KBM-7 (cell line): ENCODE data around the gene IQCE.
"Not testable (repeated sequence)": the region's sequence is repeated elsewhere in the genome, so short reads cannot be mapped to it uniquely, and the experiment has no call there.

Experiments
- DNase-seq: peaks from one replicate; pipeline ENCODE4 v3.0.0-alpha.2; 2015
- in situ Hi-C: fragments of 300-500 bp; cut with MboI; formaldehyde crosslinking; loops from 2 replicates; pipeline ENCODE4 v1.14.3; 2020; ENCODE audit warnings: low sequenced_read_pairs, low pct_unique_long_range_greater_than_20kb, mixed read lengths

Gene IQCE

GRCh38 chr7:2571409-2571808, 12.6 kb downstream of the IQCE start:
- no peak for DNase-seq
- in situ Hi-C loops, result no loop called here

- in situ Hi-C loops, result no loop called here
- DNase-seq, result no peak
Observed at GRCh38 chr7:2572101-2572842, 13.5 kb downstream of the IQCE start.

GRCh38 chr7:2573761-2574160, 15.0 kb downstream of the IQCE start:
- in situ Hi-C loops, result no loop called here
- DNase-seq, result no peak

- DNase-seq, result no peak
- in situ Hi-C loops, result no loop called here
Observed at GRCh38 chr7:2575046-2575732, 16.4 kb downstream of the IQCE start.

GRCh38 chr7:2575733-2576340, 17.1 kb downstream of the IQCE start:
- in situ Hi-C loops, result no loop called here

GRCh38 chr7:2576742-2577491, 18.1 kb downstream of the IQCE start:
- no peak for DNase-seq

More at GRCh38 chr7:2575733-2576340, 17.1 kb downstream of the IQCE start:
- DNase-seq, result no peak

GRCh38 chr7:2577914-2578680, 19.3 kb downstream of the IQCE start:
- in situ Hi-C loops, result no loop called here
- DNase-seq, result no peak

More at GRCh38 chr7:2576742-2577491, 18.1 kb downstream of the IQCE start:
- in situ Hi-C loops, result no loop called here

GRCh38 chr7:2580636-2581035, 21.9 kb downstream of the IQCE start:
- no peak for DNase-seq
- in situ Hi-C loops, result no loop called here

GRCh38 chr7:2582006-2582735, 23.4 kb downstream of the IQCE start:
- DNase-seq, result no peak
- in situ Hi-C loops, result no loop called here

- no peak for DNase-seq
- in situ Hi-C loops, result no loop called here
Observed at GRCh38 chr7:2583798-2584580, 25.2 kb downstream of the IQCE start.

GRCh38 chr7:2585446-2585845, 26.7 kb downstream of the IQCE start:
- in situ Hi-C loops, result no loop called here

GRCh38 chr7:2586326-2587020, 27.7 kb downstream of the IQCE start:
- in situ Hi-C loops, result no loop called here
- DNase-seq, result no peak

More at GRCh38 chr7:2585446-2585845, 26.7 kb downstream of the IQCE start:
- no peak for DNase-seq

GRCh38 chr7:2587134-2587533, 28.4 kb downstream of the IQCE start:
- DNase-seq, result no peak
- in situ Hi-C loops, result no loop called here

- DNase-seq, result no peak
- in situ Hi-C loops, result no loop called here
Observed at GRCh38 chr7:2587778-2588177, 29.0 kb downstream of the IQCE start.

- in situ Hi-C loops, result no loop called here
- DNase-seq, result no peak
Observed at GRCh38 chr7:2589341-2589740, 30.6 kb downstream of the IQCE start.

- DNase-seq, in situ Hi-C loops: not testable (repeated sequence)
Observed at GRCh38 chr7:2589941-2590340, 31.2 kb downstream of the IQCE start.

GRCh38 chr7:2592375-2592865, 33.6 kb downstream of the IQCE start:
- in situ Hi-C loops, result no loop called here
- DNase-seq, result no peak
